Caco-2 (cell line): ENCODE data around the gene KITLG. TPM values are rescaled to one million over a fixed set of nuclear protein-coding genes. Genes with fewer than 3 reads are reported as not detected.

Source experiments
- BruUV-seq: library from RNA; stranded (reverse); fragments of 400-500 nt; replicated peaks from 2 replicates; lab custom pipeline; 2021; lab: Mats Ljungman, UMichigan
- CTCF ChIA-PET: fragments of 300-600 bp; sonication (Branson Sonifier 250); formaldehyde crosslinking; loops from one replicate; lab custom pipeline; 2022; ENCODE audit warnings: antibody characterized with exemption; lab: Charles Lee
- POLR2A ChIA-PET: fragments of 300-600 bp; sonication (Branson Sonifier 250); formaldehyde crosslinking; loops from one replicate; lab custom pipeline; 2022; ENCODE audit warnings: antibody characterized with exemption; lab: Charles Lee
- DNase-seq, 2 experiments: peaks; one replicate each; pipeline versions ENCODE4 v3.0.0 to v3.0.0-alpha.2; 2020 to 2022
- H3K27me3 ChIP-seq: replicated peaks from 2 replicates; pipeline ENCODE4 v1.6.0; 2011; ENCODE audit warnings: low read length; ENCODE audit not compliant: control insufficient read depth, insufficient read depth
- H3K36me3 ChIP-seq: 2 replicates; pipeline ENCODE4 v1.5.1; 2011; ENCODE audit warnings: low read length; ENCODE audit not compliant: control insufficient read depth, insufficient read depth
- H3K4me1 ChIP-seq: fragments of 250-450 bp; sonication (Bioruptor Pico); 2 replicates; pipeline ENCODE4 v1.5.1; 2020; ENCODE audit warnings: mild to moderate bottlenecking
- H3K4me3 ChIP-seq: 2 replicates; pipeline ENCODE4 v1.5.1; 2011; ENCODE audit warnings: low read depth, mild to moderate bottlenecking, control low read depth, low read length
- H3K9me3 ChIP-seq: fragments of 250-450 bp; sonication (Bioruptor Pico); 2 replicates; pipeline ENCODE4 v1.5.1; 2020; ENCODE audit warnings: mild to moderate bottlenecking, moderate library complexity
- H3K27ac Mint-ChIP-seq: one replicate; pipeline ENCODE4 v1.8.0; 2022; ENCODE audit warnings: mixed read lengths; ENCODE audit not compliant: unreplicated experiment
- H3K27me3 Mint-ChIP-seq: one replicate; pipeline ENCODE4 v1.8.0; 2022; ENCODE audit warnings: mixed read lengths; ENCODE audit not compliant: insufficient read depth, unreplicated experiment
- H3K36me3 Mint-ChIP-seq: one replicate; pipeline ENCODE4 v1.8.0; 2022; ENCODE audit warnings: mild to moderate bottlenecking, mixed read lengths; ENCODE audit not compliant: insufficient read depth, unreplicated experiment
- H3K4me1 Mint-ChIP-seq: one replicate; pipeline ENCODE4 v1.8.0; 2022; ENCODE audit warnings: low read depth, mixed read lengths; ENCODE audit not compliant: unreplicated experiment
- H3K4me3 Mint-ChIP-seq: one replicate; pipeline ENCODE4 v1.8.0; 2022; ENCODE audit warnings: mild to moderate bottlenecking, moderate library complexity, mixed read lengths; ENCODE audit not compliant: unreplicated experiment
- H3K9me3 Mint-ChIP-seq: one replicate; pipeline ENCODE4 v1.8.0; 2022; ENCODE audit warnings: mixed read lengths; ENCODE audit not compliant: unreplicated experiment
- CTCF ChIP-seq, 2 experiments: fragments of 200-600 bp in 1 of 2; IDR thresholded peaks; 1 replicate in 1 of 2; 2 replicates in 1 of 2; pipeline versions ENCODE4 v1.5.1 to v1.8.0; 2011 to 2022; ENCODE audit warnings: antibody characterized with exemption in 1 of 2, control low read depth in 1 of 2, inconsistent platforms in 1 of 2, low read depth in 1 of 2, low read length in 1 of 2, mild to moderate bottlenecking in 1 of 2, moderate library complexity in 1 of 2; ENCODE audit not compliant: insufficient read depth in 1 of 2, severe bottlenecking in 1 of 2, unreplicated experiment in 1 of 2
- intact Hi-C: fragments of 100-400 bp; cut with micrococcal nuclease; formaldehyde crosslinking; loops from one replicate; pipeline ENCODE4 v1.10.0; 2022; ENCODE audit not compliant: unreplicated experiment
- total RNA-seq: library from RNA; stranded (reverse); gene quantifications from 2 replicates; pipeline ENCODE4 v1.2.3, GENCODE V29; 2022

KITLG gene
- total RNA-seq, 1 experiment from 2014 or later, result 200 TPM

- ChIA-PET POLR2A (no interaction called here), CTCF (no interaction called here)
- TF ChIP-seq CTCF (IDR thresholded peaks at IDR 0.05; ENCODE audit: insufficient read depth in 1 of 2, low read depth in 1 of 2, low read length in 1 of 2, severe bottlenecking in 1 of 2, unreplicated experiment in 1 of 2), result no peak
- Mint-ChIP-seq H3K9me3 (no peaks in the 10 kb centered on the region), H3K27me3 (no peaks in the 10 kb centered on the region), H3K36me3 (peaks cover 82% of the 10 kb centered on the region), H3K4me3 (peak overlapping the region; percentile 86), H3K27ac (peak overlapping the region; percentile 45), H3K4me1 (peaks cover 18% of the 10 kb centered on the region)
- H3K4me1 ChIP-seq, result peaks cover 40% of the 10 kb centered on the region
- peak overlapping the region; percentile 22 for H3K4me3 ChIP-seq
- no peaks in the 10 kb centered on the region for H3K9me3 ChIP-seq
- BruUV-seq, result no TSS peak
- no peak for DNase-seq
- no peaks in the 10 kb centered on the region for H3K36me3 ChIP-seq
- intact Hi-C loops, result loop anchor here (10.0 kb wide), 2 partner anchors 392 to 432 kb away; partner anchors contain the start of genes CEP290 and TMTC3
- H3K27me3 ChIP-seq, result no peaks in the 10 kb centered on the region
Observed at GRCh38 chr12:88576866-88577265, 3.4 kb downstream of the KITLG start.

GRCh38 chr12:88575361-88575970 lies 4.8 kb downstream of the KITLG start:
- Histone ChIP-seq H3K4me1 (peaks cover 47% of the 10 kb centered on the region), H3K4me3 (no peak overlapping the region), H3K27me3 (no peaks in the 10 kb centered on the region), H3K9me3 (no peaks in the 10 kb centered on the region), H3K36me3 (no peaks in the 10 kb centered on the region)
- no peak for TF ChIP-seq CTCF (IDR thresholded peaks at IDR 0.05; ENCODE audit: insufficient read depth in 1 of 2, low read depth in 1 of 2, low read length in 1 of 2, severe bottlenecking in 1 of 2, unreplicated experiment in 1 of 2)
- DNase-seq, result no peak
- BruUV-seq, result no TSS peak
- Mint-ChIP-seq H3K4me1 (peaks cover 18% of the 10 kb centered on the region), H3K9me3 (no peaks in the 10 kb centered on the region), H3K27me3 (no peaks in the 10 kb centered on the region), H3K4me3 (peak overlapping the region; percentile 86), H3K36me3 (peaks cover 91% of the 10 kb centered on the region), H3K27ac (peak overlapping the region; percentile 48)
- intact Hi-C loops, result loop anchor here (10.0 kb wide), 2 partner anchors 391 to 431 kb away; partner anchors contain the start of genes CEP290 and TMTC3
- CTCF ChIA-PET, result no interaction called here
- POLR2A ChIA-PET, result interaction anchor here (0.6 kb wide), 1 partner anchor 431 kb away, joined by 3 read pairs; no protein-coding TSS in a partner anchor

GRCh38 chr12:88574278-88574677 lies 6.0 kb downstream of the KITLG start:
- Histone ChIP-seq H3K27me3 (no peaks in the 10 kb centered on the region), H3K36me3 (no peaks in the 10 kb centered on the region), H3K9me3 (no peaks in the 10 kb centered on the region), H3K4me3 (no peak overlapping the region), H3K4me1 (peaks cover 56% of the 10 kb centered on the region)
- Mint-ChIP-seq H3K27ac (peak overlapping the region; percentile 57), H3K4me1 (peaks cover 18% of the 10 kb centered on the region), H3K4me3 (peak overlapping the region; percentile 64), H3K9me3 (no peaks in the 10 kb centered on the region), H3K27me3 (no peaks in the 10 kb centered on the region), H3K36me3 (peaks cover 91% of the 10 kb centered on the region)
- intact Hi-C loops, result loop anchor here (10.0 kb wide), 2 partner anchors 389 to 429 kb away; partner anchors contain the start of genes CEP290 and TMTC3
- no peak for DNase-seq
- no peak for TF ChIP-seq CTCF (IDR thresholded peaks at IDR 0.05; ENCODE audit: insufficient read depth in 1 of 2, low read depth in 1 of 2, low read length in 1 of 2, severe bottlenecking in 1 of 2, unreplicated experiment in 1 of 2)
- ChIA-PET POLR2A (interaction anchor here (0.8 kb wide), 1 partner anchor 419 kb away, joined by 3 read pairs; no protein-coding TSS in a partner anchor), CTCF (no interaction called here)
- no TSS peak for BruUV-seq
